A549 (cell line): ENCODE measurements around the gene SLC1A2.

Source experiments
- EHMT2 ChIP-seq: fragments of 200-600 bp; sonication (generic); IDR thresholded peaks from 2 replicates; pipeline ENCODE4 v1.6.1; 2016; ENCODE audit warnings: antibody characterized with exemption, low read depth, mild to moderate bottlenecking, moderate library complexity
- PHF8 ChIP-seq: fragments of 200-600 bp; sonication (generic); IDR thresholded peaks from 2 replicates; pipeline ENCODE4 v1.6.1; 2016; ENCODE audit warnings: low read depth, mild to moderate bottlenecking, antibody characterized with exemption, moderate library complexity, borderline replicate concordance
- POLR2A ChIP-seq: IDR thresholded peaks from 2 replicates; pipeline ENCODE4 v1.6.1; 2012; ENCODE audit warnings: mild to moderate bottlenecking, low read length
- TF ChIP-seq, protein P1 (sequence below): fragments of >200 bp; sonication (Bioruptor Twin); formaldehyde crosslinking; IDR thresholded peaks from 3 replicates; pipeline ENCODE4 v1.5.1; 2016

- TF ChIP-seq, protein P1, sequence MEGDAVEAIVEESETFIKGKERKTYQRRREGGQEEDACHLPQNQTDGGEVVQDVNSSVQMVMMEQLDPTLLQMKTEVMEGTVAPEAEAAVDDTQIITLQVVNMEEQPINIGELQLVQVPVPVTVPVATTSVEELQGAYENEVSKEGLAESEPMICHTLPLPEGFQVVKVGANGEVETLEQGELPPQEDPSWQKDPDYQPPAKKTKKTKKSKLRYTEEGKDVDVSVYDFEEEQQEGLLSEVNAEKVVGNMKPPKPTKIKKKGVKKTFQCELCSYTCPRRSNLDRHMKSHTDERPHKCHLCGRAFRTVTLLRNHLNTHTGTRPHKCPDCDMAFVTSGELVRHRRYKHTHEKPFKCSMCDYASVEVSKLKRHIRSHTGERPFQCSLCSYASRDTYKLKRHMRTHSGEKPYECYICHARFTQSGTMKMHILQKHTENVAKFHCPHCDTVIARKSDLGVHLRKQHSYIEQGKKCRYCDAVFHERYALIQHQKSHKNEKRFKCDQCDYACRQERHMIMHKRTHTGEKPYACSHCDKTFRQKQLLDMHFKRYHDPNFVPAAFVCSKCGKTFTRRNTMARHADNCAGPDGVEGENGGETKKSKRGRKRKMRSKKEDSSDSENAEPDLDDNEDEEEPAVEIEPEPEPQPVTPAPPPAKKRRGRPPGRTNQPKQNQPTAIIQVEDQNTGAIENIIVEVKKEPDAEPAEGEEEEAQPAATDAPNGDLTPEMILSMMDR = no peak
- no peak for TF ChIP-seq POLR2A
- no peak for TF ChIP-seq EHMT2
- no peak for TF ChIP-seq PHF8
Measured at GRCh38 chr11:35337914-35338305, 81.4 kb downstream of the SLC1A2 start.
